ENCODE data around the gene BIRC7.

The BIRC7 gene

DNA sequence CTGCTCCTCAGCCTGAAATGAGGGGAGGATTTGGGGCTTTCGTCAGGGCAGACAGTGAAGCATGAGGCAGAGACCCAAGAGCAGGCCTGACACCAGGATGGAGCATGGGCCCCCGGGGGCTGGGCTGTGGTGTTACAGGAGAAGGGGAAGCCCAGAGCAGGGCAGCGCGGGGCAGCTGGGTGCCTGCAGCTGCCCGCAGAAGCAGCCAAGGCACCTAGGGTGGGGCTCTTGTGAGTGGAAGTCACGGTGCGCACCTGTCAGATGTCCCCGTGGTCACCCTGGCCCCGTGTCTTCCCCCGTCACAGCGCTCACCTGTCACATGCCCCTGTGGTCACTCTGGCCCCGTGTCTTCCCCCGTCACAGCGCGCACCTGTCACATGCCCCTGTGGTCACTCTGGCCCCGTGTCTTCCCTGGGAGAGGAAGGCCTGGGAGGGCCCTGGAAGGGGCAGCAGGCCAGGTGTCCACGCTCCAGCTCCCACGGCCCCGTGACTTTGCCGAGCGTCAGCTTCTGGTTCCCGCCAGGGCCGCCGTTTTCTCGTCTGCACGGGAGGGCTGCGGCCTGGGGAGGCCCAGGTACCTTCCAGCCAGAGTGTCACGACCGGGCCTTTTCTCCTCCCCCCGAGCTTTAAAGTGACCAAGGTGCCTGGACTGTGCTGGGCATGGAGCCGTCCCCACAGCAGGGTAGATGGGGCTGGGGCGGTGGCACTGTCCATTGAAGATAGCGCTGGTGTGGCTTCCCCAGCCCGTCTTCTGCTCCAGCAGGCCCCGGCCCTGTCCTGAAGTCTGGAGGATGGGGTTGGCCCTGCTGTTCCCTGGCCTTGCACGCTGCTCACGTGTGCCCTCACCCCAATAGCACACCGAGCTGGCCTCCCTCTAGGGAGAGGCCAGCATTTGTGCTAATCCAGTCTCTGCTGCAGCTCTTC lies 46.3 kb downstream of the BIRC7 start:
- DNase-seq (ENCODE audit: low read depth): no peak

DNA sequence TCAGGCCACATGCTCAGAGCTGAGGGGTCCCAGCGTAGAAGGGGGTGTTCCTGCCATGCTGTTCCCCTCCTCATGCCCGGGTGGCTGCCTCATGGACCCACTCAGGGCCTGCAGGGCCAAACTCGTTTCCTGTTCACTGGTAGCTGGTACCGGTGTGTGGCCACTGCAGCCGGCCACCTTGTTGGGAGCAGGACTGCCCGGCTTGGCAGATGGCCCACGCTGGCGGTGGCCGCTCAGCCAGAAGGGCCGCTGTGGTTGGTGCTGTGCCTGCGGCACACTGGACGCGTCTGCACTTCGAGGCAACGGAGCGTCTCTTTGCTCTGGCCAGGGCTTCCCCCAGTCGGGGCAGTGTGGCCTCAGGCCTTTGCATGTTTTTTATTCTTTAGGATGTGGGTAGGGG lies 47.2 kb downstream of the BIRC7 start:
- DNase-seq (ENCODE audit: low read depth): no peak

DNA sequence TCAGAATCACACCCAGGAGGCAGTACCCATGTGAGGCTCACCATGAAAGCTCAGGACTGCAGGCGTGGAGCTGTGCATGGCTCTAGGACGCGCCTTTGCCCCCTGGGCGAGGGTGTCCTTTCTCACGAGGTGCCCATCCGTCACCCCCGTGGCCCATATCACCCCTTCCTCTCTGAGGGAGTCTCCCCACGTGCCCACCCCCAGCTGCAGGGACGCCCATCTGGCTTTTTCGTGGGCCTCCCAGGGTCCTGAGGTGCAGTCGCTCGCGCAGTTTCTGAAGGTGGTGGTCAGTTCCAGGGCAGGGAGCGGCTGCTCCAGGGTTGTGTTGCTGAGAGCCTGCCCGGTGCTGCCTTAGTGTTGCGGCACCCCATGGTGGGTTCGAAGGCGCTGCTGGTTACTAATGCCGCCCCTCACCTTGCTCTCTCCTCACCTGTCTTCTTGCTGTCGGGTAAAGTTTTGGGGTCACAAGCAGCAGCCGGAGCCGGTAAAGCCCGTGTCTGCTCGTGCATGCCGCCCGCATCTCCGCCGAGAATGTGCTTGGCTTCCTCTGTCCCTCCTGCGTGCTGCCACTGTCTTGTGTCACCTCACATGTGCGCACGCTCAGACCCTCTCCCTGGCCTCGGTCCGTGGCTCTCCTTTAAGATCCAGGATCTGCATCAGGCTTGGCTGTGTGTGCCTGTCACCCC lies 47.8 kb downstream of the BIRC7 start:
- DNase-seq (ENCODE audit: low read depth): no peak

DNA sequence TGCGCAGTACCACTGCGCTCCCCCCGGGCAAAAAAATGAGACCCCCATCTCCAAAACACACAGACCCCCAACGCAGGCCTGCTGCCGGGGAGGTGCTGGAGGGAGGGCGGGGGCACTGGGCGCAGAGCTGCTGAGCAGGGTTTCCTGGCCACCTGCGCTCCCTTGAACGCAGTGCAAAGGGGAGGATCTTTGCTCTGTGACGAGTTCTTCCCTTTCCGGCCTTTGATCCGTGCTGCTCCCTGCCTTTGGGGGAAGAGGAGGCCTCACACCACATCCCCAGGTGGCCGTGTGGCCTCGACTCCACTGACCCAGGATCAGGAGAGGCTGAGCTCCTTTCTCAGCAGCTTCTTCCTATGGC lies 48.4 kb downstream of the BIRC7 start:
- no peak for DNase-seq (ENCODE audit: low read depth)

DNA sequence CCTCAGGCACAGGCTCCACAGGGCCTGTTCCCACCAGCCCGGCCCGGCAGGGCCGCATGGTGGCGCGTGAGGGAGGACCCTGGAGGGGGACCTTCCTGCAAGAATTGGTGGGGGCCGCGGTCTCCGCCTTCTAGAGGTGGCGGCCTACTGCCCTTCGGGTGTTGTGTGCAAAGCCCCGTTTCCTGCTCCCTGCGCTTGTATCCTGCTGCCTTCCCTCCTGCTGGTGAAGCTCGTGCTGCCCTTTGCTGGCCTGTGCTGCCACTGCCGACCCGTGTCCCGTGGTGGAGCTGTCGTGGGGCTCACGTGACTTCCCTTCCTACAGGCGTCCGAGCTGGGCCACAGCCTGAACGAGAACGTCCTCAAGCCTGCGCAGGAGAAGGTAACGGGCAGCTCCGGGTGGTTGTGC lies 48.8 kb downstream of the BIRC7 start:
- DNase-seq (ENCODE audit: low read depth): no peak

DNA sequence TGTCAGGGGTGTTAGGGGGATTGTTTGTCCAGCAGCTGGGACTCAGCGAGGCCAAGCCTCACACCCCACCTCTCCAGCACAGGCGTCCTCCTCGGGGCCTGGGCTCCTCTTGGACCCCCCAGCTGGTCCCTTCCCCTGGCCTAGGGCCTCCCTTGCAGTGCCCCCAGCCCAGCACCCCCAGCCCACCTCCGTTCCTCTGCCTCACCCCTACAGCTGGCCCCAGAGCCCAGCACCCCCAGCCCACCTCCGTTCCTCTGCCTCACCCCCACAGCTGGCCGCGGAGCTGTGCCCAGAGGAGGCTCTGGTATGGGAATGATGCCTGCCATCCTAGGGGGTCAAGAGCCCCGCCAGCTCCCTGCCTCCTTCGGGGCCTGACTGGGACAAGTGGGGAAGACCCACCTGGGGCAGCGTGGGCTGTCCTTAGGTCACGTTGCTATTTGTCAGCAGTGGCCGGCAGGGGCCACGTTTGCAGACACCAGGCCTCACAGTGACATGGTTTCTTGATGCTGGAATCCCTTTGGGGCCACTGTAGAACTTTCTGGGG lies 49.3 kb downstream of the BIRC7 start:
- DNase-seq (ENCODE audit: low read depth): no peak

DNA sequence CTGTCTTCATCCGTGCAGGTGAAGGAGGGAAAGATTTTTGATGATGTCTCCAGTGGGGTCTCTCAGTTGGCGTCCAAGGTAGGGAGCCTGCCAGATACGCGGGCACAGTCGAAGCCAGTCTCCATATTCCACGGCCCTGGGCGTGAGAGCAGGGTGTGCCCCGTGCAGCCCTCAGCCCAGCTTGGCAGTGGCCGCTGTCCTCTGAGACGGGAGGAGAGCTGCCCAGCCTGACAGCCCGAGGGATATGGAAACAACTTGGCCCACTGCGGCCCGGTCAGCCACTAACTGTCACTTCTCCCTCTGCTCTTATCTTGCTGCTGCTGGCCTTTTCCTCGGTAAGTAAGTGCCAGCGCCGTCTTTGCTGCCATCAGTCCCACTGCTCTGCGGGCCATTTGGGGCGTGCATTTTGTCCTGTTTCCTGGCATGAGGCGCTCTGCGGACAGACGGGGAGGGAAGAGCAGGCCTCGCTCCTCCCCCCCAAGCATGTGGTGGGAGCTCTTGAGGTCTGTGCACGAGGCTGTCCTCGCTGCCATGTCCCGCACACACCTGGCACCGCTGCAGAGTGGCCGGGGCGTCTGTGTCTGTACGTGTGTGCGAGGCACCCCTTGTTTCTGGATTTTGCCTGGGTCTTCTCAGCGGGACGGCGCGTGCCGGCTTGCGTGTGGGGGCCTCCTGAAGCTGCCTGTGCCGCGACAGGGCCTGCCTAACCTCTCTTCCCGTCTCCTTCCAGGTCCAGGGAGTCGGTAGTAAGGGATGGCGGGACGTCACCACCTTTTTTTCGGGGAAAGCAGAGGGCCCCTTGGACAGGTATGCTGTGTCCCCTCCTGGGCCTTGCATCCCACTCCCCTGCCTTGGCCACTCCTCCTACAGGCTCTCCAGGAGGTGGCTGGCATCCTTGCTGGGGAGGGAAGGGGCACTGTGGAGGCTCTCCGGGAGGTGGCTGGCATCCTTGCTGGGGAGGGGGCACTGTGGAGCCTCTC lies 50.2 kb downstream of the BIRC7 start:
- DNase-seq (ENCODE audit: low read depth): no peak

DNA sequence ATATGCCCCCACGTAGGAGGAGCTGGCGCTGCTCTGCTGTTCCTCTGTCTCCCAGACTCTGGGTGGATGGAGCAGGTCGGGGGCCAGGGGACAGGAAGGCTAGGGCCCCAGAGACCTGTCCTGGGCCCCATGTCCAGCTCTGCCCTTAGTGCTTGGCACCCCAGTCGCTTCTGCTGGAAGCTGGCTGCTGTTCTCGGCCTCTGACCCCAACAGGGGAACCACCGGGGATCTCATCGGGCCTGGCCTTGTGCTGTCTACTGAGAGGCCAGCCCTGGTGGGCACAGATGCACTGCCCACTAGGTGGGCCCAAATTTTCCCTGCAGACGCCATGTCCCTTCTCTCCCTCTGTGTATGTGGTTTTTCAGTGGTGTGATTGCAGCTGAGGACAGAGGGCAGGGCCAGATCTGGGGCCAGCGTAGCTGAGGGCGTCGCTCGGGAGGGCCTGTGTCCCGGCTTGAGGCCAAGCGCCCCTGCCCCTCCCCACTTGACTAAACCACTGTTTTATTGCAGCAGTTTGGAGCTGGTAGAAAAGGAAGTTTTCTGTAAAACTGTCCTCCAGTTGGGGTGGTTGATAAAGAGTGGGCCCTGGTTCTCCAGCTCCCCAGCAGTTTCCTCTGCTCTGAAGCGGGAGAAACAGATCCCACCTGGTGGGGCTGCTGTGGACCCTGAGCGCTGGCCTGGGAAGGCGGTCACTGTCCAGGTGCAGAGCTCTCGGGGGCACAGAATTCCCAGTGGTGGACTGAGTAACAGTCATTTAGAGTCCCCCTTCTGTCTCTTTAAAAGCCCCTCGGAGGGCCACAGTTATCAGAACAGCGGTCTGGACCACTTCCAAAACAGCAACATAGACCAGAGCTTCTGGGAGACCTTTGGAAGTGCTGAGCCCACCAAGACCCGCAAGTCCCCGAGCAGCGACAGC lies 51.3 kb downstream of the BIRC7 start:
- no peak for DNase-seq (ENCODE audit: low read depth)

DNA sequence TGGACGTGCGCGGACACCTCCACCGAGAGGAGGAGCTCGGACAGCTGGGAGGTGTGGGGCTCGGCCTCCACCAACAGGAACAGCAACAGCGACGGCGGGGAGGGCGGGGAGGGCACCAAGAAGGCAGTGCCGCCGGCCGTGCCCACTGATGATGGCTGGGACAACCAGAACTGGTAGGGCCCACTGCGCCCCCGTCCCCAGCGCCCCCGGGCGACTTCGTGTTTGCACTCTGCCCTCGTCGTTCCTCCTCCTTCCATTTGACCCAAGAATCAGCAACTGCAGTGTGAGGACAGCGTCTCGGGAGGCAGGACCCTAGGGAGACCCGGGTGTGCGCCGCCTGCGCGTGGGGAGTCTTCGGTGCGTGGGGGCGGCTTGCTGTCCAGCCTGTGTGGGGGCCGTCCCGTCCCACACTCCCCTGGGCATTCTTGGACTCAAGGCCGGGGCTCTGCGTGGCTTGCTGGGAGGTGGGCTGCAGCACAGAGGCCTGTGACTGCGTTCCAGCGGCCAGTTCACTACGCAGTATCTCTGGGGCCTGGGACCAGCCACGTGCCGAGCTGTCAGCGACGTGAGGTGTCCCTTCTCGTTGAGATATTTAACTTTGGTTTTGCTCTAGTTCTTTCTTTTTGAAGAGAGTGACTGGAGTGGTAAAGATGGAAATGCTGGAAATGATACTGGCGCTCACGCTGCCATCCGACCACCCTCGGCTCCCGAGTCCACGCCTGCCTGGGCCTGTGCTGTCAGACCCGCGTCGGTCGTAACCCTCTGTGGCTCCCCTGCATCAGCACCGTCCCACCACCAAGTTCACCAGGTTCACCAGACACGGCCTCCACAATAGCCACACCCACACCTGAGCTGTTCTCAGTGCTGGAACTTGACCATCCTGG lies 52.2 kb downstream of the BIRC7 start:
- no peak for DNase-seq (ENCODE audit: low read depth)

DNA sequence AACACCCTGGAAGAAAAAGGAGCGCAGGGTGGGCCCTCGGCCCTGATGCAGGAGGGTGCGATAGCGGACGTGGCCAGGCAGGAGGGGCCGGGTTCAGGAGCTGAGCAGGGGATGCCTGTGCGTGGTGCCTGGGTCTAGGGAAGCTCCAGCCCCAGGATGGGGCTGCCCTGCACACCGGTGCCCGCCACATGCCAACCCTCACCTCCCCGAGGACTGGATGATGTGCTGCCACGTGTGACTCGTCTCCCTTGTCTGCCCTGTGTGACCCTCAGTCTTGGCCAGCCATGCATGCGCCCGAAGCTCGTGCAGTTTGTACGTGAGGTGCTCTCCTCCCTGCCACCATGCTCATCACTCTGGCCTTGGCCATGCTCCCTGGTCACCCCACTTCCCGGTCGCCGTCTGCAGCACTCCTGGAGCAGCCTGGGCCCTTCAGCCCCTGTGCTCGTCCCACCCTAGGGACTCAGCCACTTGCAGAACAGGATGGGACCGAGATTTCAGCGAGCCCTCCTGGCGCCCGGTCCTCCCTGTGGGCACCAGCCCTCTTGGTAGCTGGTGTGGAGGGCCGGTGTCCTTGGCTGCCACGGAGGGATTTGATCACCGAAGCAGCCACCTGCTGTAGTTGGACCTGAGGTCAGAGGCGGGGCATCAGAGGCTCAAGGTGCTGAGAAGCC lies 53.0 kb downstream of the BIRC7 start:
- DNase-seq (ENCODE audit: low read depth): no peak

- no peak for DNase-seq (ENCODE audit: low read depth)
These were observed 53.8 kb downstream of the BIRC7 start for GRCh38 chr20:63289311-63290135.

Data from GM04504 (cell line).